DND-41 (cell line): ENCODE data around the gene SDF2.

Experiments
- ATAC-seq: fragments of 200-7000 bp; cut with Tn5 transposase; 3 replicates; pipeline ENCODE4 v1.9.1; 2021; ENCODE audit warnings: low read depth; ENCODE audit not compliant: insufficient read depth
- DNase-seq: peaks from one replicate; pipeline ENCODE4 v3.0.0-alpha.2; 2020
- H2AFZ ChIP-seq: 2 replicates; pipeline ENCODE4 v1.6.0; 2012; ENCODE audit warnings: low read depth, low read length
- H3K27ac ChIP-seq: 2 replicates; pipeline ENCODE4 v1.5.1; 2012; ENCODE audit warnings: low read length, inconsistent platforms
- H3K27me3 ChIP-seq: fragments of 200-600 bp; sonication (generic); 2 replicates; pipeline ENCODE4 v1.6.0; 2012; ENCODE audit warnings: low read length, mild to moderate bottlenecking, inconsistent platforms; ENCODE audit not compliant: insufficient read depth, poor library complexity
- H3K36me3 ChIP-seq: 2 replicates; pipeline ENCODE4 v1.5.1; 2012; ENCODE audit warnings: low read length, inconsistent platforms; ENCODE audit not compliant: insufficient read depth
- H3K4me1 ChIP-seq: 2 replicates; pipeline ENCODE4 v1.5.1; 2012; ENCODE audit warnings: mild to moderate bottlenecking, low read length; ENCODE audit not compliant: insufficient read depth
- H3K4me2 ChIP-seq: 2 replicates; pipeline ENCODE4 v1.6.0; 2012; ENCODE audit warnings: mild to moderate bottlenecking, moderate library complexity, low read length, inconsistent platforms; ENCODE audit not compliant: insufficient read depth
- H3K4me3 ChIP-seq, 2 experiments: fragments of 200-600 bp in 1 of 2; shearing (Covaris generic) in 1 of 2; 2 replicates each; pipeline ENCODE4 v1.5.1; 2012 to 2016; ENCODE audit warnings: inconsistent platforms in 2 of 2, low read length in 2 of 2, mild to moderate bottlenecking in 2 of 2, low read depth in 1 of 2, moderate library complexity in 1 of 2
- H3K79me2 ChIP-seq: 2 replicates; pipeline ENCODE4 v1.6.0; 2012; ENCODE audit warnings: low read length, inconsistent platforms; ENCODE audit not compliant: insufficient read depth
- H3K9ac ChIP-seq: 2 replicates; pipeline ENCODE4 v1.6.0; 2012; ENCODE audit warnings: low read depth, mild to moderate bottlenecking, inconsistent platforms, low read length, moderate library complexity
- H3K9me3 ChIP-seq: 2 replicates; pipeline ENCODE4 v1.5.1; 2012; ENCODE audit warnings: low read length, moderate library complexity, mild to moderate bottlenecking, inconsistent platforms; ENCODE audit not compliant: insufficient read depth, severe bottlenecking
- H4K20me1 ChIP-seq: 2 replicates; pipeline ENCODE4 v1.6.0; 2012; ENCODE audit warnings: low read length; ENCODE audit not compliant: insufficient read depth
- CTCF ChIP-seq: IDR thresholded peaks from 2 replicates; pipeline ENCODE4 v1.5.1; 2012; ENCODE audit warnings: borderline replicate concordance, low read length, moderate library complexity, mild to moderate bottlenecking; ENCODE audit not compliant: poor library complexity, severe bottlenecking; ENCODE audit errors: extremely low read depth
- EZH2 ChIP-seq: IDR thresholded peaks from 3 replicates; pipeline ENCODE4 v1.6.1; 2012; ENCODE audit warnings: borderline replicate concordance, low read depth, mild to moderate bottlenecking, moderate library complexity, low read length, inconsistent platforms; ENCODE audit not compliant: severe bottlenecking

Gene SDF2

DNA sequence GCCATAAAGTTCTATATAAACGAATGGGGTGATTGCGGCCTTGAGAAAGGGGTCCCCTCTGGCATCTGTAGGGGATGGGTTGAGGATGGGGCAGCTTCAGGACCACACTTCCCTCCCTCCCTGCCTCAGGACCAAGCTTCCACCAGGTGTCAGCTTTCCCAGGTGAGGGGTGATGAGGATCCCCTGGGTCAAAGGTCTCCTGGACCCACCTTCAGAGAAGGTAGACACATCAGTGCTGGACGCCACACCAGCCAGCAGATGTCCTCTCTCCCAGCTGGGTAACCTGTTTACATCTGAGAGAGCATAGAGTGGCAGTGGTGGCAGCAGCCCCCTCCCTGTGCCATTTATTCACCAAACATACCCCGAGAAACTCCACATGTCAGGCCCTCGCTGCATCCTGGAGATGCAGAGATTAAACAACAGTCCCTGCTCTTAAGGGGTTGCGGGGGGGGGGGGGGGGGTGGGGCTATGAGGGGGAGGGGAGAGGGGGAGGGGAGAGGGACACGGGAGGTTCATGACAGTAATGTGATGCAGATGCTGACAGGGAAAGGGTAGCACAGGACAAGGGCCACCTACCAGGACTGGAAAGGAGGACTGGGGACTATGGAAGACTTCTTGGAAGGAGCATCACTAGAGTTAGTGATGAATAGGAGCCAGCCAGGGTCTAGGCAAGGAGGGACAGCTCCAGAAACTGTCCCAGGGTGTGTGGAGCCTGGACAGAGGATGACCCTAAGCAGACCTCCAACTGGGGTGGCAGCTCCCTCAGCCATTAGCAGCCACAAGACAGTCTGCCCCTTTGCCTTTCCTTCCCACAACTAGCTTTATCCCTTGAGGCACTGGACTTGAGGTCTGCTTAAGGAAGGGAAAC lies 45.0 kb upstream of the SDF2 start:
- Histone ChIP-seq H3K4me1 (peaks cover 14% of the 10 kb centered on the region), H3K27me3 (no peaks in the 10 kb centered on the region), H3K27ac (no peak overlapping the region), H3K79me2 (peaks cover 10% of the 10 kb centered on the region), H3K4me3 (no peak overlapping the region), H3K36me3 (peaks cover 30% of the 10 kb centered on the region), H4K20me1 (0 out of 2 replicates have a peak, but pooled peaks cover 4% of the 10 kb centered on the region), H2AFZ (no peak overlapping the region), H3K4me2 (no peak overlapping the region), H3K9ac (no peak overlapping the region), H3K9me3 (no peaks in the 10 kb centered on the region)
- ATAC-seq: no peak
- DNase-seq: no peak
- TF ChIP-seq EZH2 (no peak), CTCF (no peak)

- peaks cover 38% of the 10 kb centered on the region for H3K36me3 ChIP-seq
- ATAC-seq (no peak), DNase-seq (no peak)
- no peaks in the 10 kb centered on the region for H3K27me3 ChIP-seq
- peaks cover 8% of the 10 kb centered on the region for H3K79me2 ChIP-seq
- no peak overlapping the region for H3K27ac ChIP-seq
- H4K20me1 ChIP-seq: 0 out of 2 replicates have a peak, but pooled peaks cover 4% of the 10 kb centered on the region
- TF ChIP-seq CTCF (no peak), EZH2 (no peak)
- H3K4me1 ChIP-seq: peaks cover 10% of the 10 kb centered on the region
- no peak overlapping the region for H2AFZ ChIP-seq
- H3K4me3 ChIP-seq: no peak overlapping the region
- H3K9me3 ChIP-seq: no peaks in the 10 kb centered on the region
- H3K4me2 ChIP-seq: no peak overlapping the region
- H3K9ac ChIP-seq: no peak overlapping the region
These were observed 44.1 kb upstream of the SDF2 start for GRCh38 chr17:28705728-28706334.

GRCh38 chr17:28705074-28705659 lies 43.5 kb upstream of the SDF2 start:
- no peaks in the 10 kb centered on the region for H3K9me3 ChIP-seq
- H3K4me3 ChIP-seq: no peak overlapping the region
- no peak overlapping the region for H3K9ac ChIP-seq
- no peak overlapping the region for H2AFZ ChIP-seq
- 0 out of 3 replicates have a peak, but pooled peaks have one; percentile 23 for ATAC-seq
- peaks cover 3% of the 10 kb centered on the region; the same call in 1 of the 2 replicates for H3K79me2 ChIP-seq
- peaks cover 45% of the 10 kb centered on the region for H3K36me3 ChIP-seq
- no peak for TF ChIP-seq CTCF
- TF ChIP-seq EZH2: no peak
- no peak overlapping the region for H3K4me2 ChIP-seq
- H3K27ac ChIP-seq: no peak overlapping the region
- H4K20me1 ChIP-seq: 0 out of 2 replicates have a peak, but pooled peaks cover 4% of the 10 kb centered on the region
- peaks cover 5% of the 10 kb centered on the region for H3K4me1 ChIP-seq
- no peaks in the 10 kb centered on the region for H3K27me3 ChIP-seq
- no peak for DNase-seq
